BJ (cell line): Measurements from ENCODE around the gene HTN3. TPM values are rescaled to one million over a fixed set of nuclear protein-coding genes. Genes with fewer than 3 reads are reported as not detected.
"Not testable (repeated sequence)": the region's sequence is repeated elsewhere in the genome, so short reads cannot be mapped to it uniquely, and the experiment has no call there.

ENCODE experiments used
- CTCF ChIA-PET: fragments of 350-600 bp; formaldehyde crosslinking; extraction: SDS; loops from one replicate; lab custom pipeline; 2021; ENCODE audit warnings: antibody characterized with exemption, inconsistent platforms; lab: Yijun Ruan, JAX
- POLR2A ChIA-PET: fragments of 300-600 bp; sonication (Branson Sonifier 250); formaldehyde crosslinking; extraction: SDS; loops from one replicate; lab custom pipeline; 2021; ENCODE audit warnings: antibody characterized with exemption; lab: Charles Lee
- DNase-seq: peaks from one replicate; pipeline ENCODE4 v3.0.0-alpha.2; 2011; ENCODE audit warnings: low read depth
- H3K27me3 ChIP-seq: 2 replicates; pipeline ENCODE4 v1.6.0; 2011; ENCODE audit warnings: low read length; ENCODE audit not compliant: control insufficient read depth, insufficient read depth
- H3K36me3 ChIP-seq: 2 replicates; pipeline ENCODE4 v1.5.1; 2011; ENCODE audit warnings: low read length; ENCODE audit not compliant: control insufficient read depth, insufficient read depth
- H3K4me3 ChIP-seq: 2 replicates; pipeline ENCODE4 v1.5.1; 2011; ENCODE audit warnings: low read depth, mild to moderate bottlenecking, control low read depth, low read length
- CTCF ChIP-seq: IDR thresholded peaks from 2 replicates; pipeline ENCODE4 v1.5.1; 2011; ENCODE audit warnings: low read depth, mild to moderate bottlenecking, control low read depth, inconsistent platforms, low read length, moderate library complexity; ENCODE audit not compliant: insufficient read depth
- polyA plus RNA-seq: library from polyadenylated mRNA; depleted of rRNA; stranded (reverse); fragments of >200 nt; gene quantifications from 2 replicates; pipeline ENCODE4 v1.2.3, GENCODE V29; 2011

The HTN3 gene
- polyA plus RNA-seq, 1 experiment, result not detected

- no peak for TF ChIP-seq CTCF
- Histone ChIP-seq H3K27me3 (no peaks in the 10 kb centered on the region), H3K36me3 (no peaks in the 10 kb centered on the region), H3K4me3 (no peak overlapping the region)
- DNase-seq, result no peak
- ChIA-PET POLR2A (no interaction called here), CTCF (no interaction called here)
Measured at GRCh38 chr4:70027011-70027410, 1.2 kb upstream of the HTN3 start.

DNA sequence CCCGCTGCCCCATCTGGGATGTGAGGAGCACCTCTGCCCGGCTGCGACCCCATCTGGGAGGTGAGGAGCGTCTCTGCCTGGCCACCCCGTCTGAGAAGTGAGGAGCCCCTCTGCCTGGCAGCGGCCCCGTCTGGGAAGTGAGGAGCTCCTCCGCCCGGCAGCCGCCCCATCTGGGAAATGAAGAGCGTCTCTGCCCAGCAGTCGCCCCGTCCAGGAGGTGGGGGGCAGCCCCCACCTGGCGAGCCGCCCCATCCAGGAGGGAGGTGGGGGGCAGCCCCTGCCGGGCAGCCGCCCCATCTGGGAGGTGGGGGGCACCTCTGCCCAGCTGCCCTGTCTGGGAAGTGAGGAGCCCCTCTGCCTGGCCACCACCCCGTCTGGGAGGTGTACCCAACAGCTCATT is 9.3 kb downstream of the HTN3 start:
- H3K27me3 ChIP-seq, CTCF ChIA-PET, DNase-seq, H3K36me3 ChIP-seq, POLR2A ChIA-PET, H3K4me3 ChIP-seq: not testable (repeated sequence)

GRCh38 chr4:70039928-70040327 is 11.7 kb downstream of the HTN3 start:
- H3K27me3 ChIP-seq, H3K4me3 ChIP-seq, CTCF ChIA-PET, H3K36me3 ChIP-seq, POLR2A ChIA-PET, DNase-seq: not testable (repeated sequence)

DNA sequence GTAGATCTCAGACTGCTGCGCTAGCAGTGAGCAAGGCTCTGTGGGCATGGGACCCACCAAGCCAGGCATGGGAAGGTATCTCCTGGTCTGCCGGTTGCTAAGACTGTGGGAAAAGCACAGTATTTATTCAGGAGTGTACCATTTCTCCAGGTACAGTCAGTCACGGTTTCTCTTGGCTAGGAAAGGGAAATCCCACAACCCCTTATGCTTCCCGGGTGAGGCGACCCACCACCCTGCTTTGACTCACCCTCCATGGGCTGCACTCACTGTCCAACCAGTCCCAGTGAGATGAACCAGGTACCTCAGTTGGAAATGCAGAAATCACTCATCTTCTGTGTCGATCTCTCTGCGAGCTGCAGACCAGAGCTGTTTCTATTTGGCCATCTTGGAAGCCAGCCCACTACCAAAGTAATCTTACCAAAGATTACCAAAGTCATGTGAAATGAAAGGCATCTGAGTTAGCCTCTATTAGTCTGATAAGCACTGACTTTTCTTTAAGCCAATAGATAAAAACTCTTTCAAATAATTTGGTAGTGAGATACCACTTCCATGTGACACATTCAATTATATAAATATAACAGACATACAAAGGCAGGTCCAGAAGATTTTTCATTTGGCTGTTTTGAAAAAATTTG is 13.5 kb downstream of the HTN3 start:
- Histone ChIP-seq H3K27me3 (no peaks in the 10 kb centered on the region), H3K4me3 (no peak overlapping the region), H3K36me3 (no peaks in the 10 kb centered on the region)
- POLR2A ChIA-PET, result no interaction called here
- TF ChIP-seq CTCF, result no peak
- DNase-seq, result no peak
- CTCF ChIA-PET, result no interaction called here

DNA sequence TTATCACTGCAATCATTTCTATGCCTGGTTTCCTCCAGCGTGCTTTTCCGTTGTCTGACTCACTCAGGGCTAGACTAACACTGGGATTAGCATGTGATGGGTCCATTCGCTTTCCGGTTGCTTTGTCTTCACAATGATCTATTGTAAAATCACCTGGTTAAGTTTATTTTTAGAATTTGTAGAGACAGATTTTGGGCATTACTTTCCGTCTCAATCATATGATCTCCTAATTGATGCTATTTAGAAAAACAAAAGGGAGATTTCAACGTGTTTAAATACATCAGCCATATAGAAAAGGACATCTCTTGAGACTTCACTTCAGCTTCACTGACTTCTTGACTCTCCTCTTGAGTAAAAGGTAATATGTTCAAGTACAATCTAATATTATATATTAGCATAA is 21.9 kb downstream of the HTN3 start, which contains the start of gene HTN1:
HTN1 (plus strand) TSS at position 301 of the 400 bp plus-strand sequence. CDS start 2,639 bp downstream, outside the sequence.
- H3K36me3 ChIP-seq, DNase-seq, H3K4me3 ChIP-seq, POLR2A ChIA-PET, H3K27me3 ChIP-seq, CTCF ChIA-PET: not testable (repeated sequence)

DNA sequence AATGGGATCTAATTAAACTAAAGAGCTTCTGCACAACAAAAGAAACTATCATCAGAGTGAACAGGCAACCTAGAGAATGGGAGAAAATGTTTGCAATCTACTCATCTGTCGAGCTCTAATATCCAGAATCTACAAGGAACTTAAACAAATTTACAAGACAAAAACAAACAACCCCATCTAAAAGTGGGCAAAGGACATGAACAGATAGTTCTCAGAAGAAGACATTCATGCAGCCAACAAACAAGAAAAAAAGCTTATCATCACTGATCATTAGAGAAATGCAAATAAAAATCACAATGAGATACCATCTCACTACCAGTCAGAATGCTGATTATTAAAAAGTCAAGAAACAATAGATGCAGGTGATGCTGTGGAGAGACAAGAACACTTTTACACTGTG is 28.3 kb downstream of the HTN3 start:
- CTCF ChIA-PET, H3K36me3 ChIP-seq, H3K4me3 ChIP-seq, POLR2A ChIA-PET, H3K27me3 ChIP-seq, DNase-seq: not testable (repeated sequence)

DNA sequence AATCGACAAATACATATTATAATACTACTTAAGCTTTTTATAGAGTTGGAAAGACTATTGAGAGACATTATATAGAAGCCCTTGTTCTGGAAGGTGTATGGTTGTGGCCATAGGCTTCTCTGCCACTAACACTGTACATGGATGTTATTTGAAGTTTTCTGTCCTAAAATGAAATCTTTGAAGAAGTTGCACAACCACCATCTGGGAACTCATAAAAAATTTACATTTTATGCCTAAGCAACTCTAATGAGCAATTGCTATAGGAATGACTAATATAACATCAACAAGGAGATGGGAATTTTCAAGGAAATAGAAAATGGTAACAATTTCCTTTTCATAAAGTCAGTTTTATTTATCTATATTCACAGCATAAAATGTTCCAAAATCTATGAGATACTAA is 29.4 kb downstream of the HTN3 start:
- CTCF ChIA-PET, result no interaction called here
- Histone ChIP-seq H3K4me3 (no peak overlapping the region), H3K27me3 (no peaks in the 10 kb centered on the region), H3K36me3 (no peaks in the 10 kb centered on the region)
- no peak for DNase-seq
- no peak for TF ChIP-seq CTCF
- POLR2A ChIA-PET, result no interaction called here
